Endodermal cell (in vitro differentiated cells): Measurements from ENCODE around the gene SOS2. TPM values are rescaled to one million over a fixed set of nuclear protein-coding genes. Genes with fewer than 3 reads are reported as not detected.

Experiments
- DNase-seq: peaks from one replicate; pipeline ENCODE4 v3.0.0-alpha.2; 2017
- H3K27ac ChIP-seq: 2 replicates; pipeline ENCODE4 v1.5.1; 2013; ENCODE audit warnings: mild to moderate bottlenecking, low read depth, low read length, moderate library complexity
- H3K27me3 ChIP-seq: 2 replicates; pipeline ENCODE4 v1.6.1; 2013; ENCODE audit warnings: mild to moderate bottlenecking, low read length, moderate library complexity; ENCODE audit not compliant: insufficient read depth, control insufficient read depth, poor library complexity, severe bottlenecking
- H3K36me3 ChIP-seq: 2 replicates; pipeline ENCODE4 v1.7.0; 2013; ENCODE audit warnings: mild to moderate bottlenecking, low read length, moderate library complexity; ENCODE audit not compliant: control insufficient read depth, insufficient read depth
- H3K4me1 ChIP-seq: one replicate; pipeline ENCODE4 v1.7.0; 2013; ENCODE audit warnings: low read length; ENCODE audit not compliant: control insufficient read depth, insufficient read depth
- H3K4me3 ChIP-seq: 2 replicates; pipeline ENCODE4 v1.5.1; 2013; ENCODE audit warnings: mild to moderate bottlenecking, low read length, moderate library complexity
- H3K9ac ChIP-seq: 2 replicates; pipeline ENCODE4 v1.6.1; 2013; ENCODE audit warnings: mild to moderate bottlenecking, low read length, moderate library complexity; ENCODE audit not compliant: poor library complexity, severe bottlenecking; ENCODE audit errors: extremely low read depth
- H3K9me3 ChIP-seq: 2 replicates; pipeline ENCODE4 v1.6.1; 2013; ENCODE audit warnings: mild to moderate bottlenecking, low read length, moderate library complexity; ENCODE audit not compliant: control insufficient read depth
- H3K27ac Mint-ChIP-seq: 2 replicates; pipeline ENCODE4 v1.8.0; 2020; ENCODE audit warnings: mixed read lengths
- H3K27me3 Mint-ChIP-seq: 2 replicates; pipeline ENCODE4 v1.8.0; 2021; ENCODE audit warnings: mild to moderate bottlenecking, mixed read lengths; ENCODE audit not compliant: insufficient read depth
- H3K36me3 Mint-ChIP-seq: 2 replicates; pipeline ENCODE4 v1.8.0; 2020; ENCODE audit warnings: low read depth, mixed read lengths
- H3K4me1 Mint-ChIP-seq: 2 replicates; pipeline ENCODE4 v1.8.0; 2020; ENCODE audit warnings: mixed read lengths
- H3K4me3 Mint-ChIP-seq: 2 replicates; pipeline ENCODE4 v1.8.0; 2020; ENCODE audit warnings: mild to moderate bottlenecking, moderate library complexity, mixed read lengths
- H3K9me3 Mint-ChIP-seq: 2 replicates; pipeline ENCODE4 v1.8.0; 2020; ENCODE audit warnings: mild to moderate bottlenecking, mixed read lengths
- WGBS, 2 experiments: methylation state at CpG; one replicate each; pipeline versions ENCODE4 v1.1.5 to v1.1.7; 2013; ENCODE audit warnings: missing lambda C conversion rate in 2 of 2, mixed read lengths in 1 of 2; ENCODE audit not compliant: insufficient coverage in 1 of 2, insufficient read length in 1 of 2; 5-methylcytosine and 5-hydroxymethylcytosine counted together
- total RNA-seq, 2 donors: library from RNA; stranded (reverse); fragmentation: NEBNext Ultra II Directional in 1 of 2; extraction: Animal tissue kit (Norgen Biotek cat#: 25700) in 1 of 2; gene quantifications; 2 replicates in 1 of 2; 3 replicates in 1 of 2; pipeline ENCODE4 v1.2.1, GENCODE V29; 2021
- TF ChIP-seq, protein P1 (sequence below): fragments of 200-600 bp; sonication (generic); conservative IDR thresholded peaks from 2 replicates; pipeline ENCODE4 v1.5.0; 2021; ENCODE audit warnings: antibody characterized with exemption, mild to moderate bottlenecking

Gene SOS2
- total RNA-seq, 2 donors from 2014 or later = 19.6 to 20.4 TPM

DNA sequence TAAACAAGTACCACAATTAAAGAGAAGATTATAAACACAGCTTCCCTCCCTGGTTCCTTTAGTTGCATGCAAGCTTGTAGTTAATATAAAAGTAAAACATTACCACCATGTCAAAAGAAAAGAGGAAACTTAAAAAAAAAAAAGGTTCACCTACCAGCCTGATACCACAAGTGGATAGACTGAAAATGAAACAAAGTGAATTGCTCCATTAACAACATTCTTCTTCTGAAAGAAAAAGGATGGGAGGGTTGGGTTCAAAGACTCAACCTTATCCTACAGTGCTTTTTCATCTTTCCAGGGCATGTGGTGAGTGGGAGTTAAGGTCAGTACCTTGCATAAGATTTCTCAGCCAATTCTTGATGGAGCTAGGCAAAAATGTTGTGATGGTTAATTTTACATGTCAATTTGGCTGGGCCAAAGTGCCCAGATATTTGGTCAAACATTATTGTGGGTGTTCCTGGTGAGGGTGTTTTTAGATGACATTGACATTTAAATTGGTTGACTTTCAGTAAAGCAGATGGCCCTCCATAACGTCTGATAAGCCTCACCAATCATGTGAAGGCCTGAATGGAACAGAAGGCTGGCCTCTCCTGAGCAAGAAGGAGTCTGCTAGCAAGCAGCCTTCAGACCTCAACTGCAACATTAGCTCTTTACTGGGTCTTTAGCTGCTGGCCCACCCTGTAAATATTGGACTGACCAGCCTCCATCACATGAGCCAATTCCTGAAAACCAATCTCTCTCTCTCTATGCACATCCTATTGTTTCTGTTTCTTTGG, 143.8 kb downstream of the SOS2 start:
- H3K9me3 Mint-ChIP-seq = no peaks in the 10 kb centered on the region
- Histone ChIP-seq H3K4me1 (no peaks in the 10 kb centered on the region), H3K9ac (no peak overlapping the region), H3K9me3 (no peaks in the 10 kb centered on the region), H3K4me3 (no peak overlapping the region), H3K27me3 (no peaks in the 10 kb centered on the region), H3K27ac (no peak overlapping the region), H3K36me3 (no peaks in the 10 kb centered on the region)
- no peaks in the 10 kb centered on the region for H3K27me3 Mint-ChIP-seq
- TF ChIP-seq, protein P1, sequence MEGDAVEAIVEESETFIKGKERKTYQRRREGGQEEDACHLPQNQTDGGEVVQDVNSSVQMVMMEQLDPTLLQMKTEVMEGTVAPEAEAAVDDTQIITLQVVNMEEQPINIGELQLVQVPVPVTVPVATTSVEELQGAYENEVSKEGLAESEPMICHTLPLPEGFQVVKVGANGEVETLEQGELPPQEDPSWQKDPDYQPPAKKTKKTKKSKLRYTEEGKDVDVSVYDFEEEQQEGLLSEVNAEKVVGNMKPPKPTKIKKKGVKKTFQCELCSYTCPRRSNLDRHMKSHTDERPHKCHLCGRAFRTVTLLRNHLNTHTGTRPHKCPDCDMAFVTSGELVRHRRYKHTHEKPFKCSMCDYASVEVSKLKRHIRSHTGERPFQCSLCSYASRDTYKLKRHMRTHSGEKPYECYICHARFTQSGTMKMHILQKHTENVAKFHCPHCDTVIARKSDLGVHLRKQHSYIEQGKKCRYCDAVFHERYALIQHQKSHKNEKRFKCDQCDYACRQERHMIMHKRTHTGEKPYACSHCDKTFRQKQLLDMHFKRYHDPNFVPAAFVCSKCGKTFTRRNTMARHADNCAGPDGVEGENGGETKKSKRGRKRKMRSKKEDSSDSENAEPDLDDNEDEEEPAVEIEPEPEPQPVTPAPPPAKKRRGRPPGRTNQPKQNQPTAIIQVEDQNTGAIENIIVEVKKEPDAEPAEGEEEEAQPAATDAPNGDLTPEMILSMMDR = no peak
- no peak overlapping the region for H3K4me3 Mint-ChIP-seq
- H3K36me3 Mint-ChIP-seq = no peaks in the 10 kb centered on the region
- no peak overlapping the region for H3K27ac Mint-ChIP-seq
- no peak for DNase-seq
- no peaks in the 10 kb centered on the region for H3K4me1 Mint-ChIP-seq
- WGBS, 2 experiments = 84% methylated on average over 1 of the region's 1 CpG; no CpG with 5 or more reads in 1 of the 2 experiments

DNA sequence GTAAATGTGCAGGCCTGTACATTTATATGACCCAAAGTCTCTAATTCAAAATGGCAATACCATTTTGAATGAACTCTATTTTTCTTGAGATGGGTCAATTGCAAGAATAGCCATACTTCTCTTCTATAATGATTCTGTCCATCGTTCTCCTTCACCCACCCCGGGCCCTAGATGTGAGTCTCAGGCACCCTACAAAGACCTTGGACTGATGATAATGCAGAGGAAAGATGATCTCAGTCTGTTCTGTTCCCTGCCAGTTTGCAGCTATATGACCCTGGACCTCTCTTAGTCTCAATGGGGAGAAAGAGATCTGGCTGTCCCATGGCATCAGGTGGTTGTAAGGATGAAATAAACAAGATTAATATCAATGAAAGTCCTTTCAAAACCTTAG, 145.1 kb downstream of the SOS2 start:
- TF ChIP-seq, protein P1 = no peak
- Mint-ChIP-seq H3K4me3 (no peak overlapping the region), H3K27ac (no peak overlapping the region), H3K9me3 (no peaks in the 10 kb centered on the region), H3K4me1 (no peaks in the 10 kb centered on the region), H3K36me3 (no peaks in the 10 kb centered on the region), H3K27me3 (no peaks in the 10 kb centered on the region)
- H3K36me3 ChIP-seq = no peaks in the 10 kb centered on the region
- no peaks in the 10 kb centered on the region for H3K9me3 ChIP-seq
- no peak overlapping the region for H3K4me3 ChIP-seq
- H3K4me1 ChIP-seq = no peaks in the 10 kb centered on the region
- H3K27me3 ChIP-seq = no peaks in the 10 kb centered on the region
- H3K9ac ChIP-seq = no peak overlapping the region
- no peak for DNase-seq
- 96 to 100% methylated on average over 2 of the region's 2 CpGs for WGBS, 2 experiments
- H3K27ac ChIP-seq = no peak overlapping the region

DNA sequence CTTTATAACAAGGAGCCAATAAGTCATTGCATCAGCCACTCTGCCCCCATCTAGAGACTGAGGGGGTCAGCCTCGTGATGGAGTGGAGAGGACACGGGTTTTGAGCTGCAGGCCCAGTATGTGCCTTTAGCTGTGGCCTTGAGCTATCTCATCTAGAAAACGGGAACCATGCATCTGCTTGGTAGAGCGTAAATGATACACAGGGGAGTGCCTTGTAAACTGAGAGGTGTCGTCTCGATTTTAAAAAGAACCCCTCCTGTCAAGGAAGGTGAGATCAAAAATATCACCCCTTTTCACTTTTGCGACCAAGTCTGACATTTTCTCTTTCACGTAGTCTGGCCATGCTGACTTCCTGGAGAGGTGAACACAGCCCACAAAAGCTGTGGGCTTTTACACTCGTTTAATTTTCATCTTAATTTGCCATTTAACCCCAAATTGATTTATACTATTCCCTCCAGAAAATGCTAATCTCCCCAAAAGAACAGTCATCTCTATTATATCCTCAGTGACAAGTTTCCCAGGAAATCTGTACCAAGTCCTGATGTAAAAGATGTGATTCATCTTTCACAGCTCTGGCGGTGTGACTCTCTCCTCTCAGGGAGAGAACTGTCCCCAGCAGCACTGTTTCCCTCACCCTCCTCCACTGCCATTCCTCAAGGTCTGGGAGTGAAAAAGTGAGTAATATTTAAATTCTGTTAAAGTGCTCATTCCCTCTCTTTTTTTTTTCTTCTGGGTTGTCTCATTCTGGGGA, 145.6 kb downstream of the SOS2 start:
- H3K4me1 Mint-ChIP-seq = no peaks in the 10 kb centered on the region
- H3K9me3 ChIP-seq = no peaks in the 10 kb centered on the region
- no peak for DNase-seq
- H3K27me3 ChIP-seq = no peaks in the 10 kb centered on the region
- no peaks in the 10 kb centered on the region for H3K4me1 ChIP-seq
- no peaks in the 10 kb centered on the region for H3K27me3 Mint-ChIP-seq
- no peaks in the 10 kb centered on the region for H3K36me3 ChIP-seq
- H3K27ac Mint-ChIP-seq = no peak overlapping the region
- H3K27ac ChIP-seq = no peak overlapping the region
- no peaks in the 10 kb centered on the region for H3K36me3 Mint-ChIP-seq
- 88 to 97% methylated on average over 9 to 10 of the region's 10 CpGs for WGBS, 2 experiments
- TF ChIP-seq, protein P1 = no peak
- H3K4me3 ChIP-seq = no peak overlapping the region
- H3K9ac ChIP-seq = no peak overlapping the region
- no peaks in the 10 kb centered on the region for H3K9me3 Mint-ChIP-seq
- no peak overlapping the region for H3K4me3 Mint-ChIP-seq
